Choroid plexus epithelial cell (primary cell): ENCODE data around the gene UGCG.

Experiments used
- DNase-seq: peaks from one replicate; pipeline ENCODE4 v3.0.0-alpha.2; 2010; ENCODE audit warnings: low read depth
- H3K4me3 ChIP-seq: 2 replicates; pipeline ENCODE4 v1.5.1; 2011; ENCODE audit warnings: low read depth, mild to moderate bottlenecking, control low read depth, low read length, moderate library complexity
- TF ChIP-seq, protein P1 (sequence below): conservative IDR thresholded peaks from 2 replicates; pipeline ENCODE4 v1.5.1; 2011; ENCODE audit warnings: low read depth, mild to moderate bottlenecking, control low read depth, inconsistent platforms, low read length, moderate library complexity

The UGCG gene

DNA sequence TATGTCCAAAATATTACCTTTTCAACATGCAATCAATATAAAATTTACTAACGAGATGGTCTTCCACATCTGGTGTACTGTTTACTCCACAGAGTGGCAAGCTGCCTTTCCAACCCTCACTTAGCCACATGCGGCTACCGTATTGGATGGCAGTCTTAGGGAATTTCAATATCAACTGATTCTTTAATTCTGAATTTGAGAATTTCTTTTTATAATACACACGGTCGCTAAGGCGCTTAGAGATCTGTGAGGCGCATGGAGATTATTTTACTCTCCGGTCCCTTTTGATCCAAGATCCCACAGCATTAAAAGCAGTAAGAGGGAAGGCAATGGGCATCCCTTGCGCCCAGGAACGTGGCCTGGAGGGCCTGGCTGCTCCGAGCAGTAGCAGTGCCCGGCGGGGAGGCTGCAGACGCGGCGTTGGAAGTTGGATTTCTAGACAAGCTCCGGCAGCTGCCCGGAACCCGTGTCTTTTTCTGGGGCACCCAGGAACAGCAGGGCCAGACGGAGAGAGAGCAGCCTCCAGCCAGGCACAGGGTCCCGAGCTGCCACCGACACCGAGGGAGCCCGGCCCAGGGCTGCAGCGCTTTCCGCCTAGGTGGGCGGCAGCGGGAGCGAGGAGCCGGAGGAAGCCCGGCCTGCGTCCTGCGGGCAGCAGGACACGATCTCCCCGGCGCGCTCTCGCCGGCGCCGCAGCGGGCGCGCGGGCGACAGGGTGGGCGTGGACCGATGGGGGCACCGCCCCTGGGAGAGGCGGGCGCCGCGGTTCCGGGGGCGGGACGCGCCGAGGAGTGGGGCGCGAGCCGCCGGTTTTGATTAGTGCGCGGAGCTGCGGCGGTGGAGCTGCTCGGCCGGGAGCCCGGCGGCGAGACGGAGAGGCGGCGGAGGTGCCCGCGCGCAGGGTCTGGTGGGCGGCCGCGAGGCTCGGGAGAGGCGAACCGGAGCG lies at the start of gene UGCG:
UGCG (plus strand) TSS at position 819 of the 946 bp plus-strand sequence. CDS start 402 bp downstream, outside the sequence.
- H3K4me3 ChIP-seq = peak within 1 kb of the TSS; percentile 75
- TF ChIP-seq, protein P1, sequence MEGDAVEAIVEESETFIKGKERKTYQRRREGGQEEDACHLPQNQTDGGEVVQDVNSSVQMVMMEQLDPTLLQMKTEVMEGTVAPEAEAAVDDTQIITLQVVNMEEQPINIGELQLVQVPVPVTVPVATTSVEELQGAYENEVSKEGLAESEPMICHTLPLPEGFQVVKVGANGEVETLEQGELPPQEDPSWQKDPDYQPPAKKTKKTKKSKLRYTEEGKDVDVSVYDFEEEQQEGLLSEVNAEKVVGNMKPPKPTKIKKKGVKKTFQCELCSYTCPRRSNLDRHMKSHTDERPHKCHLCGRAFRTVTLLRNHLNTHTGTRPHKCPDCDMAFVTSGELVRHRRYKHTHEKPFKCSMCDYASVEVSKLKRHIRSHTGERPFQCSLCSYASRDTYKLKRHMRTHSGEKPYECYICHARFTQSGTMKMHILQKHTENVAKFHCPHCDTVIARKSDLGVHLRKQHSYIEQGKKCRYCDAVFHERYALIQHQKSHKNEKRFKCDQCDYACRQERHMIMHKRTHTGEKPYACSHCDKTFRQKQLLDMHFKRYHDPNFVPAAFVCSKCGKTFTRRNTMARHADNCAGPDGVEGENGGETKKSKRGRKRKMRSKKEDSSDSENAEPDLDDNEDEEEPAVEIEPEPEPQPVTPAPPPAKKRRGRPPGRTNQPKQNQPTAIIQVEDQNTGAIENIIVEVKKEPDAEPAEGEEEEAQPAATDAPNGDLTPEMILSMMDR = no peak
- peak; percentile 92 for DNase-seq

DNA sequence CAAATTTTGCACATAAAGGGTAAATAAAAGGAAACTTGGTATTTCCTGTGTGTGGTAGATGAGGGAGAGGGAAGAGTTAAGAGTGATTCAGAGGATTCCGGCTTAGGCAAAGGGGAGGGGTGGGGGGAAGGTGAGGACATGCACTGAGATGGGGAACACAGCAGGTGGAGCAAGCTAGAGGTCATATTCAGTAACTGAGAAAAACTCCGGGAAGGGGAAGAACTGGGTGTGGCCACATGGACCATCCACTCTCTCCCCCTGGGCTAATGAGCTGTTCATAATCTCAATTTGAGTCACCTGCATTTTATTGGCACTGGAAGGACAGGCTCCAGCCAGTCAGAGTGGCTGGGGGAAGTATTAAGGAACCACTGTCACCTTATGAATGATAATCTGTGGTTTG lies 45.1 kb upstream of the UGCG start:
- DNase-seq = peak; percentile 65
- TF ChIP-seq, protein P1 = no peak
- no peak overlapping the region for H3K4me3 ChIP-seq

DNA sequence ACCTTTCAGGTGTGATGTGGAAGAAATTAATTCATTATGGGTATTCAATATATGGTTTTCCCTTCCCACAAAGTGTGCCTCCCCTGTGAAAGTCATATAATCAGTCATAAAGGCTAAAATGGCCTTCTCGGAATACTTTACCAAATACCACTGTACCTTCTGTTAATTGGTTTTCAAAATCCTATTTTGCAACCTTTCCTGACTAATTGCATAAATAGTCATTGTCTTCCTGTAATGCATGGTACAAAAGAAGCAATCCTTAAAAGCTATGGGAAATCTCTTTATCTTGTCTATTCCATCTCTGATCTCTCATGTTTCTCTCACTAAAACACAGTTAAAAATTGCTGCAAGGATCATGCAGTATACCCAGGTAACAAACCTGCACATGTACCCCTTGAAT lies 44.3 kb upstream of the UGCG start:
- TF ChIP-seq, protein P1 = no peak

DNA sequence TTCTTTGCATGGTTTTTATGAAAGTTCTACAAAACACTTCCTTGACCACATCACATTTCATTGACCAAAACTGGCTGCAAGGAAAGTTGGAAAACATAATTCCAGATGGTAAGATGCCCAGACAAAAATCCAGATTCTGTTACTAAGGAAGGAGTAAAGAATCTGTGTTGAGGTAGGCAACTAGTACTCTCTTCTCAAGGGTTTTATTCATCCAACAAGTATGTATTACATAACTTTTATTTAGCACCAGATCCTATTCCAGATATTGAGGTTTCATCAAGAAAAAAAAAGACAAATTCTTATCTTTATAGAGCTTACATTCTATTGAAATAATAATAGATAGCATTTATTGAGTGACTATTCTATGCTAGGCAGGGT lies 43.2 kb upstream of the UGCG start:
- DNase-seq = no peak
- TF ChIP-seq, protein P1 = no peak
- H3K4me3 ChIP-seq = no peak overlapping the region

More for the DNA sequence above, 44.3 kb upstream of the UGCG start:
- DNase-seq = no peak
- H3K4me3 ChIP-seq = no peak overlapping the region

DNA sequence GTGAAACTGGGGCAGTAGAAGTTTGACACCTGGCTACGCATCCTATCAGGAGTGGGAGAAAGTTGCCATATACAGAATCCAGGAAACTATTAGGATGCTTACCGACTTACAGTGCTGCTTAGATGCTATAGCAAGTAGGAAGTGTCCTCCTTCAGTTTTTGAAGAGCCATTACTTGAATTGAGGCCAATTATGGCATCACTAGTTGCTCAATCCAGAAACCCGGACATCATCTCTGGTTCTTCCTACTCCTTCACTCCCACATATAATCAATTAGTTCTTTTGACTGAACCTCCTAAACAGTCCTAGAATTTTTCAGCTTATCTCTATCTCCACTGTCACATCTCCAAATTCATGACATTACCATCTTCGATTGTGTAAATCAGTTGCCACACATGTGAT lies 41.8 kb upstream of the UGCG start:
- no peak overlapping the region for H3K4me3 ChIP-seq
- TF ChIP-seq, protein P1 = no peak
- peak; percentile 57 for DNase-seq

- peak; percentile 62 for DNase-seq
- no peak overlapping the region for H3K4me3 ChIP-seq
- TF ChIP-seq, protein P1 = no peak
Observed at GRCh38 chr9:111857555-111858211, 38.9 kb upstream of the UGCG start.
